IPS-NIHi11 (cell line): Measurements from ENCODE around the gene PYY.
"Not testable (repeated sequence)": the region's sequence is repeated elsewhere in the genome, so short reads cannot be mapped to it uniquely, and the experiment has no call there.

ENCODE experiments used
- DNase-seq: peaks from one replicate; pipeline ENCODE4 v3.0.0; 2012; ENCODE audit warnings: mixed read lengths, low spot score

The PYY gene

GRCh38 chr17:43953746-43954145 lies at the start of gene PYY:
PYY (minus strand) TSS chr17:43953940; CDS start chr17:43953483, 457 bp downstream.
- DNase-seq = peak; percentile 43

- DNase-seq = no peak
Observed at GRCh38 chr17:44002141-44002848, 48.6 kb upstream of the PYY start.

DNA sequence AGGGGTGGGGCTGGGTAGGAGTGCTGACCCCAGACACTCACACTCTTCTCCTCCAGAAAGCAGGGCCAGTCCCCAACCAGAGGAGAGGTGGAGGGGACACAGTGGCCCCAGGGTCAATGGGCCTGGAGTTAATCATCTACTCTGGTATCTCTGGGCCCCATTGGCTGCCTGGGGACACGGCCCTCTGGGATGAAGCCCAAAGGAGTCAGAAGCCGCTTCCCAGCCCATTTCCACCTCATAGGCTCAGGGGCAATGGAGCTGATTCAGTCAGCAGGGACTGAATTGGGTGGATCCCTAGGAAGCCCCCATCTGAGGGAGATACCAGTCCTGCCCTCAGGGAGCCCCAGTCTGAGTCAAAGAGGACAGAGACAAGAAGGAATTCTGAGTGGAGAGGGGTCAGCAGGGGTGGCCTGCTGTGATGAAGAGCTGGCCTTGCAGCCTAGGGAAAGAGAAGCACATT lies 47.8 kb upstream of the PYY start:
- no peak for DNase-seq

DNA sequence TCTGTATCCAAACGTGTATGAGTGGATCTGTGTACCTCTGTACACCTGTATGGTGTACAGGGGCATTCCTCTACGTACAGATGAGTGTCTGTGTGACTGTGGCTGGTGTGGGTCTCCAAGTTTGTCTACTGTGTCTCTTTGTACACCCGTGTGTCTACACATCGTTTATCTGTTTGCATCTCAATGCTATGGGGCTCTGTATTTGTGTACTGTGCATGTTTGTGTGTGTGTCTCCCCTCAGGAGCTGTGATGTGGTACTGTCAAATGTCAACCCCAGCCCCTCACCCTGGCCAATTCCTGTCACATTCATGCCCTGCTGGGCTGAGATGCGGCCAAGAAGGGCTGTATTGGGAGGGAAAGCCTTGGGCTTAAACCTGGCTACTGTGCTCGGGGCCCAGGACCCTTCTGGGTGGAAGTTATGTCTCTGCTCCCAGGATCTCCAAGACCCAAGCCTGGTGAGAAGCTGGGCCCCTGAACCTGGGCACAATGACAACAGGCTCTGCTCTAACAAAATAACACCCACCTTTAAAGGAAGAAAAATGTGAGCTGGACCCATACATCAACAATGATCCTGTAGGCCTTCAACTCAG lies 47.2 kb upstream of the PYY start:
- DNase-seq = no peak

DNA sequence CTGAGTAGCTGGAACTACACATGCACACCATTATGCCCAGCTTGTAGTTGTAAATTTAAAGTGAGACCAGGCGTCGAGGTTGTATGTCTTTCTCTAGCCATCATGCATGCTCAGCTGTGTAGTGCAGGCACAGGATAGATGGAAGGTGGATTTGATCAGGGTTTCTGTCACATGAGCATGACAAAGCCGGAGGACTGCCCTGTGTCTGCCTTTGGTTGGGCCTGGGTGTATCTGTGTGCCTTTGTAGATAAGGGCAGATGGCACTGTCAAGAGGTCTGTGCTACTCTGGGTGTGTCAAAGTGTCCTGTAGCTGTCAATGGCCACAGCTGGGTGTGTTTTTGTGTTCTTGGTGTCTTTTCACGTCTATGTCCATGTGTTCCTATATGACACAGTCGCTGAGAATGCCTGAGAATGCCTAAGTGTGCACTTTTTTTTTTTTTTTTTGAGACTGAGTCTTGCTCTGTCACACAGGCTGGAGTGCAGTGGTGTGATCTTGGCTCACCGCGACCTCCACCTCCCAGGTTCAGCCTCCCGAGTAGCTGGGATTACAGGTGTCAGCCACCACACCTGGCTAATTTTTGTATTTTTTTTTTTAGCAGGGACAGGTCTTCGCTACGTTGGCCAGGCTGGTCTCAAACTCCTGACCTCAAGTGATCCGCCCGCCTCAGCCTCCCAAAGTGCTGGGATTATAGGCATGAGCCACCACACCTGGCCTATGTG lies 46.6 kb upstream of the PYY start:
- DNase-seq = no peak

- DNase-seq = no peak
Observed at GRCh38 chr17:43999024-43999423, 45.3 kb upstream of the PYY start.

DNA sequence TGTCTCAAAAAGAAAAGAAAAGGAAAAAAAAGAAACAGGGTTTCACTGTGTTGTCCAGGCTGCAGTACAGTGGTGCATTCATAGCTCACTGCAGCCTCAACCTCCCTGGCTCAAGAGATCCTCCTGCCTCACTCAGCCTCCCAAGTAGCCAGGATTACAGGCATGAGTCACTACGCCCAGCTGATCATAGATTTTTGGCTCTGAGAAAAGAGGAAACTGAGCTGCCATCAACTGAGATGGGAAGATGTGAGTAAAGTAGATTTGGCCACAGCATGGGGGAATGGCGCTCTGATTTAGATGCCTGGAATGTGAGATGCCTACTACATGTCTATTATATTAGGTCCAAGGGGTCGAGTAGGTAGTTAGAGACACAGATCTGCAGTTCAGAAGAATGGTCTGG lies 44.8 kb upstream of the PYY start:
- DNase-seq = no peak

DNA sequence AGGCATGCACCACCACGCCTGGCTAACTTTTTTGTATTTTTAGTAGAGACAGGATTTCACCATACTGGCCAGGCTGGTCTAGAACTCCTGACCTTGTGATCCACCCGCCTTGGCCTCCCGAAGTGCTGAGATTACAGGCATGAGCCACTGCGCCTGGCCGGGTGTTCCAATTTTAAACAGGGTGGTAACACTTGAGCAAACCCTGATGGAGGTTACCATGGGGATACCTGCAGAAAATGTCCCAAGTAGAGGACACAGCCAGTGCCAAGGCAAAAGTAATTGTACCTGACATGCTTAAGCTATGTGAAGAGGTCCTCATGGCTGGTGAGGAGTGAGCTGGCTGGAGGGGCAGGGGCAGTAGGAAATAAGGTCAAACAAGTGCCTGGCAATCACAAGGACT lies 43.4 kb upstream of the PYY start:
- DNase-seq = not testable (repeated sequence)

DNA sequence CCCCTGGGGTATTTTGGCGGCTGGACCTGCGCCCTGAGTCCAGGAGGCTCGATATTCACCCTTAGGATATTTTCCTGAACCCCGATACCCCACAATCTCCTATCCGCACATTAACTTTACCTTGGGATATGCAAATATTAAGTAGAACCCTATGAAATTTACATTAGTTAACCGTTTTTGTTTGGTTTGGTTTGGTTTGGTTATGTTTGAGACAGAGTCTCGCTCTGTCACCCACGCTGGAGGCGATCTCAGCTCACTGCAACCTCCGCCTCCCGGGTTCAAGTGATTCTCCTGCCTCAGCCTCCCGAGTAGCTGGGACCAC lies 41.4 kb upstream of the PYY start:
- no peak for DNase-seq

GRCh38 chr17:43994272-43995149 lies 40.8 kb upstream of the PYY start:
- peak; percentile 86 for DNase-seq

- no peak for DNase-seq
Observed at GRCh38 chr17:43992641-43993040, 38.9 kb upstream of the PYY start.

- DNase-seq = no peak
Observed at GRCh38 chr17:43988301-43988700, 34.6 kb upstream of the PYY start.

- DNase-seq = no peak
Observed at GRCh38 chr17:43987131-43988021, 33.6 kb upstream of the PYY start.

GRCh38 chr17:43986225-43986981 lies 32.7 kb upstream of the PYY start:
- DNase-seq = no peak

GRCh38 chr17:43984521-43984920 lies 30.8 kb upstream of the PYY start:
- peak; percentile 38 for DNase-seq

GRCh38 chr17:43983515-43984411 lies 30.0 kb upstream of the PYY start:
- DNase-seq = peak; percentile 67

DNA sequence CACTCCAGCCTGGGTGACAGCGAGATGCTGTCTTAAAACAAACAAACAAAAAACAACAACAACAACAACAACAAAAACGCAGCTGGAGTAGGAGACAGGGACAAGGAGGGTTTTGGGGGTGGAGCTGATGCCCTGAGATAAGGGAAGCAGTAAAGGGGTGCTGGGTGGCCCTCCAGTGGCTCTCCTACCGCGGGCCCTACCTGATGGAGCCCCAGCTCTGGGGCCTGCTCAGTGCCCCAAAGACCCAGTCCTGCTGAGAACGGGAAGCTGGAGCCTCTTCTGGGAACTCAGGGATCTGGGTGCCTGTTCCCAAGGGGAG lies 29.4 kb upstream of the PYY start:
- no peak for DNase-seq

- DNase-seq = no peak
Observed at GRCh38 chr17:43982171-43982570, 28.4 kb upstream of the PYY start.

- no peak for DNase-seq
Observed at GRCh38 chr17:43979671-43980070, 25.9 kb upstream of the PYY start.

- no peak for DNase-seq
Observed at GRCh38 chr17:43979011-43979410, 25.3 kb upstream of the PYY start.
